IMR-90 (cell line): ENCODE results near the gene PLPP3.

Source experiments
- CHD1 ChIP-seq: IDR thresholded peaks from 2 replicates; pipeline ENCODE4 v1.6.1; 2012; ENCODE audit warnings: low read depth, low read length, improper control_type of control experiment
- CTCF ChIP-seq: conservative IDR thresholded peaks from 2 replicates; pipeline ENCODE4 v1.5.1; 2012; ENCODE audit warnings: mild to moderate bottlenecking, low read depth, low read length, improper control_type of control experiment
- MXI1 ChIP-seq: IDR thresholded peaks from 2 replicates; pipeline ENCODE4 v1.6.1; 2012; ENCODE audit warnings: low read depth, mild to moderate bottlenecking, low read length, moderate library complexity, borderline replicate concordance
- NFE2L2 ChIP-seq: fragments of 150-350 bp; IDR thresholded peaks from 2 replicates; pipeline ENCODE4 v1.6.1; 2016; ENCODE audit warnings: low read depth, mild to moderate bottlenecking, low read length
- POLR2A ChIP-seq: IDR thresholded peaks from 2 replicates; pipeline ENCODE4 v1.6.1; 2012; ENCODE audit warnings: mild to moderate bottlenecking, low read depth, low read length
- RAD21 ChIP-seq: IDR thresholded peaks from 2 replicates; pipeline ENCODE4 v1.6.1; 2012; ENCODE audit warnings: low read length, improper control_type of control experiment
- RFX5 ChIP-seq: IDR thresholded peaks from 2 replicates; pipeline ENCODE4 v1.8.0; 2012; ENCODE audit warnings: low read depth, mild to moderate bottlenecking, low read length, moderate library complexity
- SMC3 ChIP-seq: fragments of 150-350 bp; IDR thresholded peaks from 2 replicates; pipeline ENCODE4 v1.6.1; 2016; ENCODE audit warnings: low read depth, mild to moderate bottlenecking, antibody characterized with exemption, low read length, moderate library complexity

DNA sequence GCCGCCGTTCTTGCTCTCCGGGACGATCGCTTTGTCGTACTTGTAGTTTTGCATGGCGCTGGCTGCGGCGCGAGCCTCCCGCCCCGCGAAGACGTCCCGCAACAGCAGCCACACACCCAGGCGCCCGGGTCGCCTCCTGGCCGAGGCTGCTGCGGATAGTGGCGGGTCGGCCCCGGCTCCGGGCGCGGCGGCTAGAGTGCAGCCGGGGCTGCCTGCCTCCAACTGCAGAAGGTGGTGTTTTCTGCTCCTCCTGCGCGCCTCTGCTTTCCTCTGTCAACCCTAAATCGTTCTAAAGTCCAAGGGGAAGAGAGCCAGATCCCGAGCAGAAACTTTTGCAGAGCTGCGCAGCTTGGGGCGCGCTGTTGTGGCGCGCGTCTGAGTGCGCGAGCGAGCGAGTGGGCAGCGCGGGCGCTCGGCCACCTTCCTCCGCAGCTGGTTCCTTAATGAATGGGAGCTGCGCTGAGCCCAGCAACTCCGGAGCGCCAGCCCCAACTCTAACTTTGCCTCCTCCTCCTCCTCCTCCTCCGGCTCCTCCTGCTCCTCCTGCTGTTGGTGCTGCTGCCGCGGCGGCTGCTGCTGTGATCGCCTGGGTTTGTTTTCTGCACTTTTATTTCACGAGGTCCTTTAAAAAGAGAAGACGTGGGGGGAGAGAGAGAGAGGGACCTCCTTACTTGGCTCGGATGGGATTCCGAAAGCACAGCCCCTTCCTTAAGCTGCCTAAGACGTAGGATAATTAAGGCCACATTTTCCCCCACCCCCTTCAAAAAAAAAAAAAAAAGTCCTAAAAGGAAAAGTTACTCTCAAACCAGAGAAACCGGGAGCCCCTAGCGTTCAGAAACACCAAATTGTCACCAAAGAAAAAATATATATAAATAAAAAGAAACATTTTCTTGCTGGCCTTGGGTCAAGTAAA lies at the start of gene PLPP3:
- TF ChIP-seq RFX5 = no peak
- no peak for TF ChIP-seq MXI1
- TF ChIP-seq CTCF = peak; percentile 61
- peak; percentile 59 for TF ChIP-seq RAD21
- TF ChIP-seq CHD1 = no peak
- TF ChIP-seq SMC3 = peak; percentile 38
- TF ChIP-seq NFE2L2 = no peak
- peak; percentile 90 for TF ChIP-seq POLR2A
